WTC11 (cell line): ENCODE data around the gene SELENOV. TPM values are rescaled to one million over a fixed set of nuclear protein-coding genes. Genes with fewer than 3 reads are reported as not detected.

ENCODE experiments used
- ATF6 ChIP-seq: sonication (generic); formaldehyde crosslinking; IDR thresholded peaks from 2 replicates; pipeline ENCODE4 v1.8.1; 2023; ENCODE audit warnings: mild to moderate bottlenecking, missing genetic modification reagents
- CBFB ChIP-seq: sonication (generic); formaldehyde crosslinking; IDR thresholded peaks from 2 replicates; pipeline ENCODE4 v1.8.1; 2022; ENCODE audit warnings: mild to moderate bottlenecking, low read depth, missing genetic modification reagents
- EMX1 ChIP-seq: fragments of 250-450 bp; sonication (Bioruptor Pico); IDR thresholded peaks from 2 replicates; pipeline ENCODE4 v1.8.0; 2021; ENCODE audit warnings: mild to moderate bottlenecking
- ETV6 ChIP-seq: sonication (generic); formaldehyde crosslinking; IDR thresholded peaks from 2 replicates; pipeline ENCODE4 v1.8.1; 2022; ENCODE audit warnings: mild to moderate bottlenecking, missing genetic modification reagents
- FOXP1 ChIP-seq: sonication (generic); formaldehyde crosslinking; IDR thresholded peaks from 2 replicates; pipeline ENCODE4 v1.8.0; 2022; ENCODE audit warnings: missing genetic modification reagents, mild to moderate bottlenecking, moderate library complexity, borderline replicate concordance
- GRHL2 ChIP-seq: fragments of 250-450 bp; sonication (Bioruptor Pico); IDR thresholded peaks from 2 replicates; pipeline ENCODE4 v1.8.0; 2022; ENCODE audit warnings: mild to moderate bottlenecking, moderate library complexity; ENCODE audit not compliant: insufficient replicate concordance, severe bottlenecking
- JAZF1 ChIP-seq: fragments of 250-450 bp; sonication (Bioruptor Pico); IDR thresholded peaks from 2 replicates; pipeline ENCODE4 v1.9.0; 2021; ENCODE audit warnings: moderate library complexity, mild to moderate bottlenecking, inconsistent platforms
- JUN ChIP-seq: sonication (generic); formaldehyde crosslinking; IDR thresholded peaks from 2 replicates; pipeline ENCODE4 v1.8.0; 2023; ENCODE audit warnings: mild to moderate bottlenecking, missing genetic modification reagents
- KAT7 ChIP-seq: sonication (generic); formaldehyde crosslinking; IDR thresholded peaks from 2 replicates; pipeline ENCODE4 v1.8.1; 2023; ENCODE audit warnings: missing genetic modification reagents, mild to moderate bottlenecking, borderline replicate concordance
- MAX ChIP-seq: sonication (generic); formaldehyde crosslinking; IDR thresholded peaks from 2 replicates; pipeline ENCODE4 v1.8.0; 2022; ENCODE audit warnings: mild to moderate bottlenecking, missing genetic modification reagents
- NR3C1 ChIP-seq: sonication (generic); formaldehyde crosslinking; conservative IDR thresholded peaks from 2 replicates; pipeline ENCODE4 v1.8.1; 2023; ENCODE audit warnings: low read depth, mild to moderate bottlenecking, missing genetic modification reagents
- PREB ChIP-seq: sonication (generic); formaldehyde crosslinking; IDR thresholded peaks from 2 replicates; pipeline ENCODE4 v1.8.1; 2022; ENCODE audit warnings: mild to moderate bottlenecking, missing genetic modification reagents, moderate library complexity, borderline replicate concordance
- PRRX2 ChIP-seq: fragments of 250-450 bp; sonication (Bioruptor Pico); IDR thresholded peaks from 2 replicates; pipeline ENCODE4 v1.8.0; 2021; ENCODE audit warnings: mild to moderate bottlenecking
- RELA ChIP-seq: sonication (generic); formaldehyde crosslinking; IDR thresholded peaks from 2 replicates; pipeline ENCODE4 v1.8.1; 2022; ENCODE audit warnings: missing genetic modification reagents, mild to moderate bottlenecking, borderline replicate concordance
- SMAD4 ChIP-seq: sonication (generic); formaldehyde crosslinking; IDR thresholded peaks from 2 replicates; pipeline ENCODE4 v1.8.0; 2022; ENCODE audit warnings: mild to moderate bottlenecking, missing genetic modification reagents
- TCF7 ChIP-seq: sonication (generic); formaldehyde crosslinking; IDR thresholded peaks from 2 replicates; pipeline ENCODE4 v1.8.0; 2022; ENCODE audit warnings: mild to moderate bottlenecking, low read depth, missing genetic modification reagents, moderate library complexity
- ZBTB21 ChIP-seq: sonication (generic); formaldehyde crosslinking; IDR thresholded peaks from 2 replicates; pipeline ENCODE4 v1.8.1; 2023; ENCODE audit warnings: mild to moderate bottlenecking, missing genetic modification reagents, borderline replicate concordance
- ZNF232 ChIP-seq: sonication (generic); formaldehyde crosslinking; IDR thresholded peaks from 2 replicates; pipeline ENCODE4 v1.8.0; 2022; ENCODE audit warnings: mild to moderate bottlenecking, missing genetic modification reagents
- ZNF317 ChIP-seq: sonication (generic); formaldehyde crosslinking; IDR thresholded peaks from 2 replicates; pipeline ENCODE4 v1.8.1; 2023; ENCODE audit warnings: low read depth, mild to moderate bottlenecking, moderate library complexity, missing genetic modification reagents, borderline replicate concordance
- ZNF396 ChIP-seq: fragments of 250-450 bp; sonication (Bioruptor Pico); IDR thresholded peaks from 2 replicates; pipeline ENCODE4 v1.8.0; 2021; ENCODE audit warnings: mild to moderate bottlenecking, moderate library complexity, borderline replicate concordance
- ZNF416 ChIP-seq: fragments of 250-450 bp; sonication (Bioruptor Pico); IDR thresholded peaks from 2 replicates; pipeline ENCODE4 v1.9.0; 2021; ENCODE audit warnings: mild to moderate bottlenecking, inconsistent platforms
- ZNF425 ChIP-seq: fragments of 250-450 bp; sonication (Bioruptor Pico); conservative IDR thresholded peaks from 2 replicates; pipeline ENCODE4 v1.9.0; 2021; ENCODE audit warnings: mild to moderate bottlenecking
- total RNA-seq: library from RNA; stranded (reverse); gene quantifications from 3 replicates; pipeline ENCODE4 v1.2.3, GENCODE V29; 2021
- TF ChIP-seq, protein P1 (sequence below): sonication (generic); formaldehyde crosslinking; IDR thresholded peaks from 2 replicates; pipeline ENCODE4 v1.8.0; 2023; ENCODE audit warnings: missing genetic modification reagents, mild to moderate bottlenecking, borderline replicate concordance
- TF ChIP-seq, protein P2 (sequence below): sonication (generic); formaldehyde crosslinking; IDR thresholded peaks from 2 replicates; pipeline ENCODE4 v1.8.1; 2023; ENCODE audit warnings: mild to moderate bottlenecking, missing genetic modification reagents, moderate library complexity
- TF ChIP-seq, protein P3 (sequence below): sonication (generic); formaldehyde crosslinking; IDR thresholded peaks from 2 replicates; pipeline ENCODE4 v1.8.0; 2022; ENCODE audit warnings: mild to moderate bottlenecking, missing genetic modification reagents

The SELENOV gene
- total RNA-seq, 1 experiment from 2014 or later, result 12.6 TPM

- TF ChIP-seq ATF6 (CRISPR knock-in tag) (no peak), ZNF425 (CRISPR knock-in tag) (no peak), JUN (CRISPR knock-in tag) (no peak), PRRX2 (CRISPR knock-in tag) (no peak), MAX (CRISPR knock-in tag) (peak; percentile 81), NR3C1 (CRISPR knock-in tag) (no peak), JAZF1 (CRISPR knock-in tag) (no peak), SMAD4 (CRISPR knock-in tag) (no peak), EMX1 (0 out of 2 replicates have a peak, but pooled peaks have one; percentile 35), ETV6 (CRISPR knock-in tag) (peak; percentile 39; the same call in 1 of the 2 replicates), RELA (CRISPR knock-in tag) (no peak), PREB (CRISPR knock-in tag) (no peak), ZNF317 (CRISPR knock-in tag) (no peak), FOXP1 (CRISPR knock-in tag) (no peak), ZNF396 (CRISPR knock-in tag) (no peak), KAT7 (no peak), ZNF232 (0 out of 2 replicates have a peak, but pooled peaks have one; percentile 35), GRHL2 (CRISPR knock-in tag) (no peak), ZNF416 (CRISPR knock-in tag) (0 out of 2 replicates have a peak, but pooled peaks have one; percentile 37), CBFB (CRISPR knock-in tag) (no peak), ZBTB21 (CRISPR knock-in tag) (no peak; the same call in 1 of the 2 replicates), TCF7 (no peak)
- TF ChIP-seq, protein P1, sequence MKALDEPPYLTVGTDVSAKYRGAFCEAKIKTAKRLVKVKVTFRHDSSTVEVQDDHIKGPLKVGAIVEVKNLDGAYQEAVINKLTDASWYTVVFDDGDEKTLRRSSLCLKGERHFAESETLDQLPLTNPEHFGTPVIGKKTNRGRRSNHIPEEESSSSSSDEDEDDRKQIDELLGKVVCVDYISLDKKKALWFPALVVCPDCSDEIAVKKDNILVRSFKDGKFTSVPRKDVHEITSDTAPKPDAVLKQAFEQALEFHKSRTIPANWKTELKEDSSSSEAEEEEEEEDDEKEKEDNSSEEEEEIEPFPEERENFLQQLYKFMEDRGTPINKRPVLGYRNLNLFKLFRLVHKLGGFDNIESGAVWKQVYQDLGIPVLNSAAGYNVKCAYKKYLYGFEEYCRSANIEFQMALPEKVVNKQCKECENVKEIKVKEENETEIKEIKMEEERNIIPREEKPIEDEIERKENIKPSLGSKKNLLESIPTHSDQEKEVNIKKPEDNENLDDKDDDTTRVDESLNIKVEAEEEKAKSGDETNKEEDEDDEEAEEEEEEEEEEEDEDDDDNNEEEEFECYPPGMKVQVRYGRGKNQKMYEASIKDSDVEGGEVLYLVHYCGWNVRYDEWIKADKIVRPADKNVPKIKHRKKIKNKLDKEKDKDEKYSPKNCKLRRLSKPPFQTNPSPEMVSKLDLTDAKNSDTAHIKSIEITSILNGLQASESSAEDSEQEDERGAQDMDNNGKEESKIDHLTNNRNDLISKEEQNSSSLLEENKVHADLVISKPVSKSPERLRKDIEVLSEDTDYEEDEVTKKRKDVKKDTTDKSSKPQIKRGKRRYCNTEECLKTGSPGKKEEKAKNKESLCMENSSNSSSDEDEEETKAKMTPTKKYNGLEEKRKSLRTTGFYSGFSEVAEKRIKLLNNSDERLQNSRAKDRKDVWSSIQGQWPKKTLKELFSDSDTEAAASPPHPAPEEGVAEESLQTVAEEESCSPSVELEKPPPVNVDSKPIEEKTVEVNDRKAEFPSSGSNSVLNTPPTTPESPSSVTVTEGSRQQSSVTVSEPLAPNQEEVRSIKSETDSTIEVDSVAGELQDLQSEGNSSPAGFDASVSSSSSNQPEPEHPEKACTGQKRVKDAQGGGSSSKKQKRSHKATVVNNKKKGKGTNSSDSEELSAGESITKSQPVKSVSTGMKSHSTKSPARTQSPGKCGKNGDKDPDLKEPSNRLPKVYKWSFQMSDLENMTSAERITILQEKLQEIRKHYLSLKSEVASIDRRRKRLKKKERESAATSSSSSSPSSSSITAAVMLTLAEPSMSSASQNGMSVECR (CRISPR knock-in tag), result 0 out of 2 replicates have a peak, but pooled peaks have one; percentile 39
- TF ChIP-seq, protein P2, sequence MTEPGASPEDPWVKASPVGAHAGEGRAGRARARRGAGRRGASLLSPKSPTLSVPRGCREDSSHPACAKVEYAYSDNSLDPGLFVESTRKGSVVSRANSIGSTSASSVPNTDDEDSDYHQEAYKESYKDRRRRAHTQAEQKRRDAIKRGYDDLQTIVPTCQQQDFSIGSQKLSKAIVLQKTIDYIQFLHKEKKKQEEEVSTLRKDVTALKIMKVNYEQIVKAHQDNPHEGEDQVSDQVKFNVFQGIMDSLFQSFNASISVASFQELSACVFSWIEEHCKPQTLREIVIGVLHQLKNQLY (CRISPR knock-in tag), result no peak
- TF ChIP-seq, protein P3, sequence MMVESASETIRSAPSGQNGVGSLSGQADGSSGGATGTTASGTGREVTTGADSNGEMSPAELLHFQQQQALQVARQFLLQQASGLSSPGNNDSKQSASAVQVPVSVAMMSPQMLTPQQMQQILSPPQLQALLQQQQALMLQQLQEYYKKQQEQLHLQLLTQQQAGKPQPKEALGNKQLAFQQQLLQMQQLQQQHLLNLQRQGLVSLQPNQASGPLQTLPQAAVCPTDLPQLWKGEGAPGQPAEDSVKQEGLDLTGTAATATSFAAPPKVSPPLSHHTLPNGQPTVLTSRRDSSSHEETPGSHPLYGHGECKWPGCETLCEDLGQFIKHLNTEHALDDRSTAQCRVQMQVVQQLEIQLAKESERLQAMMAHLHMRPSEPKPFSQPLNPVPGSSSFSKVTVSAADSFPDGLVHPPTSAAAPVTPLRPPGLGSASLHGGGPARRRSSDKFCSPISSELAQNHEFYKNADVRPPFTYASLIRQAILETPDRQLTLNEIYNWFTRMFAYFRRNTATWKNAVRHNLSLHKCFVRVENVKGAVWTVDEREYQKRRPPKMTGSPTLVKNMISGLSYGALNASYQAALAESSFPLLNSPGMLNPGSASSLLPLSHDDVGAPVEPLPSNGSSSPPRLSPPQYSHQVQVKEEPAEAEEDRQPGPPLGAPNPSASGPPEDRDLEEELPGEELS, result no peak
These were observed 16.7 kb upstream of the SELENOV start (continued) for GRCh38 chr19:39497996-39498797.
